ENCODE data around the gene HOXA10.
A peak's percentile ranks its signal among the peaks of the same experiment; 100 is the strongest.

HOXA10 gene

DNA sequence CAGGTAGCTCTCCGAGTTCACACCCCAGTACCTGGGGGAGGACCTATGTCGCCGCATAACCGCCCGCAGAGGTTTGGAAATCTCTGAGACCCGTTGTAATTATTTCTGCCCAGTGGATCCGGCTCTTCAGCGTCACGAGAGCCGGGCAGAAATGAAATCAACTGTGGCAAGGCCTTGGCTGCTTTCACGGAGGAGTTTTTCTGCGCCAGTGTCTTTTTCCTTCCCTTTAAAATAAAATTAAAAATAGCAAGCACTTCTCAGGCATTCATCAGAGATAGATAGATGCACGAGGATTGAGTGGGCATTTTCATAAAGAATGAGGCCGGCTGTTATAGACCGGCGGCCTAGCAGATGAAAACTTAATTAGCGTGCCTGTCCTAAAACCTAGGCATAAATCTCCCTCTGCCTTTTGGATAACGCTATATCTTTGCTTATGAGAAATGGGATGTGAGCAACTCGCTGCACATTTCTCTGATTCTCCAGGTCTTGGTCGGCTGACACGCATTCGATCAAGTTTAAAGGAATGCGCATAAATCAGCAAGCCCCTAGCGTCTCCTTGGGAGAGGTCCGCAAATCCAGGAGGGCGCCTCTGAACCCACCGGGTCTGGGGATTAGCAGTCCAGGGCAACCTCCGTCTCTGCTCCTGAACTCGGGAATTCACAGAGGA is 19.3 kb upstream of the HOXA10 start:
- peak overlapping the region in 6 of 7 experiments; percentile 14 to 33 (median 19) for H3K4me3 ChIP-seq
- H3K27ac ChIP-seq = peak overlapping the region in 5 of 21 experiments; percentile 47 to 78 (median 67)

GRCh38 chr7:27192546-27193334 is 18.6 kb upstream of the HOXA10 start:
- Histone ChIP-seq H3K4me3 (peak overlapping the region; percentile 14 to 33 (median 20)), H3K27ac (peak overlapping the region in 6 of 21 experiments; percentile 32 to 78 (median 67))

DNA sequence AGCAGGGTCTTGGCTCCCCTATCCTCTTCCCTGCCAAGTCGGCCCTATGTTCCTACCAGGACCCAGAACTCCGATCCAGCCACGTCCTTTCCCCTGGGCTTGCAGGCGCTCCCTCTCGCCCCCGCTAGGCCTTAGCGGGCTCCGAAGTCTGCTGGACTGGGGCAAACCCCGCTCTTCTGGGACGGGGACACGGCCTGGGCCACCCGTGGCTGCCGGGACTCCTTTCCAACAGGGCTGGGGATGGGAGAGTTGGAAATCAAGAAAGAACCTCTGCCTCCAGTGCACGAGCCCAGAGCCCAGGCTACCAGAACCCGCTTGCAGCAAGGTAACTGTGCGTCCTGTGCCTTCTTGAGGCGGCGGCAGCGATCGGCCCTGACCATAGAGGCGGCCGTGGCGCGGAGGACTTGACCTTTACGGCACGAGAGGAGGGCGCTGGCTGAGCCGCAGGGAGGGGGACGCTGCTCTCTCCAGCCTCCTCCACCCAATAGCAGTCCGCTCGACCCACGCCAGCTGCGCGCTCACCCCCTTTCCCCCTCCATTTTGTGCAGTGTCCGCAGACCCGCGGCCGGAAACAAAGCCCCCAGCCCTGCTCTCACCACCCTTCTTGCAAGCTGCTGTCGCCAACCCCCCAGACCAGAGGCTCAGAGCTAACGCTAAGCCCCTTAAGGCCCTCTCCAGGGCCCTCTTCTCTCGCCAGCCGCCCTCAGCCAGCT is 17.9 kb upstream of the HOXA10 start:
- H3K27ac ChIP-seq = peak overlapping the region in 4 of 21 experiments; percentile 67 to 78 (median 70)
- peak overlapping the region in 4 of 7 experiments; percentile 18 to 33 (median 25) for H3K4me3 ChIP-seq

DNA sequence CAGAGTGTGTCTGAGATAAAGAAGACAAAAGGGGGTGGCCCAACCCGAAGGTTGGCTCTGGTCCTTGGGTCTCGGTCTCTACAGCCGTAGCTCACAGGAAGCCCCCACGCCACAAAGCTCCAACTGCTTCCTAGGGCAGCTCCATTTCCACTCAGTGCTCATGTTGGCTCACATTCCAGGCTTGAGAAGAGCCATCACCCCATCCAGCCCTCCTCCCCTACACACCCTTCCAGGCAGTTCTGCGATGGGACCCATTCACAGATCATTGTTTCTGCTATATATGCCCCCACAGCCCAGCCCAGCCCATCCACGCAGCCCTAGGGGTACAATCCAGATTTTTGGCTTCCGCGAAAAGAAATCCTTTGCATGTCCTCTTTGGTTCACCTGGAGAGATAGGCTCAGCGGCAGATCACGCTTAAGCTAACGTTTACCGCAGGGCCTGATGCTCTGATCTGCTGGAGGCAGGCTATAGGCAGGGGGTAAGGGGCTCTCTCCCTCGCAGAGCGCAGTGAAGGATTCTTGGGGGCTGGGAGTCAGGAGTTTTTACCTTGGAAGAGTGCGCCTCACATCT is 17.1 kb upstream of the HOXA10 start:
- Histone ChIP-seq H3K27ac (peak overlapping the region in 3 of 21 experiments; percentile 67 to 78 (median 72)), H3K4me3 (no peak overlapping the region)

GRCh38 chr7:27189997-27190748 is 16.1 kb upstream of the HOXA10 start:
- H3K27ac ChIP-seq = peak overlapping the region in 2 of 21 experiments; percentile 2 to 64

DNA sequence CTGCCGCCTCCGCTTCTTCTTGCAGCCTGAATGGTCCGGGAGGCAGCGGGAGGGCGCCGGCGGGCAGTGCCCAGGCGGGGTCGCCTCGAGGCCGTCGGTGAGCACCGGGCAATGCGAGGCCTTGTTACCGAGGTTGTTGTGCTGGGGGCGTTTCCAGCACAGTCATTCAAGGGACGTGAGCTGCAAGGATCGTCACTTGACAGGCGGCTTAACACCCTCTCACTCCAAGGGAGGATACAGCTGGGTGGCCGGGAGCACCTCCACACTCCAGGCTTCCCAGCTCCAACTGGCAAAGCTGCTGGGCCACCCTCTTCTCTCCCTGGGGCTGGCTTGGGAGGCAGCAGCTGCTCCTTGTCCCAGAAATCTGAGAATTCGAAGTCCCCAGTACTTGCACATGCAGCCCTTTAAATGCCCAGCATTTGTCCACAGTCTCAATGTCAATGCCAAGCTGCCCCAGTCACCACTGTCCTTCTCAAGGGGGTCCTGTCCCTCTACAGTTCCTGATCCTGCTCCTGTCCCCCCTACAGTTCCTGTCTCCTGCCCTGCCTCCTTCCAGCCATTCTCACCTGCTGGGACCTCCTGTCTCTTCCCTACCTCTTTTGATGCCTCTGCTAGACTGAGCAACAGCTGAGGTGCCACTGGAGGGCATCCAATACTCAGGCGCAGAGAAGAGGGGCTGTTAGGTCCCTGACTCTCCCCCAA is 15.3 kb upstream of the HOXA10 start:
- Histone ChIP-seq H3K27ac (peak overlapping the region in 5 of 21 experiments; percentile 51 to 78 (median 67)), H3K4me3 (peak overlapping the region in 1 of 7 experiments; percentile 15)

More at GRCh38 chr7:27189997-27190748, 16.1 kb upstream of the HOXA10 start:
- H3K4me3 ChIP-seq = no peak overlapping the region

GRCh38 chr7:27188386-27189294 is 14.5 kb upstream of the HOXA10 start:
- Histone ChIP-seq H3K27ac (peak overlapping the region in 6 of 21 experiments; percentile 3 to 78 (median 66)), H3K4me3 (peak overlapping the region in 5 of 7 experiments; percentile 1 to 15 (median 6))

DNA sequence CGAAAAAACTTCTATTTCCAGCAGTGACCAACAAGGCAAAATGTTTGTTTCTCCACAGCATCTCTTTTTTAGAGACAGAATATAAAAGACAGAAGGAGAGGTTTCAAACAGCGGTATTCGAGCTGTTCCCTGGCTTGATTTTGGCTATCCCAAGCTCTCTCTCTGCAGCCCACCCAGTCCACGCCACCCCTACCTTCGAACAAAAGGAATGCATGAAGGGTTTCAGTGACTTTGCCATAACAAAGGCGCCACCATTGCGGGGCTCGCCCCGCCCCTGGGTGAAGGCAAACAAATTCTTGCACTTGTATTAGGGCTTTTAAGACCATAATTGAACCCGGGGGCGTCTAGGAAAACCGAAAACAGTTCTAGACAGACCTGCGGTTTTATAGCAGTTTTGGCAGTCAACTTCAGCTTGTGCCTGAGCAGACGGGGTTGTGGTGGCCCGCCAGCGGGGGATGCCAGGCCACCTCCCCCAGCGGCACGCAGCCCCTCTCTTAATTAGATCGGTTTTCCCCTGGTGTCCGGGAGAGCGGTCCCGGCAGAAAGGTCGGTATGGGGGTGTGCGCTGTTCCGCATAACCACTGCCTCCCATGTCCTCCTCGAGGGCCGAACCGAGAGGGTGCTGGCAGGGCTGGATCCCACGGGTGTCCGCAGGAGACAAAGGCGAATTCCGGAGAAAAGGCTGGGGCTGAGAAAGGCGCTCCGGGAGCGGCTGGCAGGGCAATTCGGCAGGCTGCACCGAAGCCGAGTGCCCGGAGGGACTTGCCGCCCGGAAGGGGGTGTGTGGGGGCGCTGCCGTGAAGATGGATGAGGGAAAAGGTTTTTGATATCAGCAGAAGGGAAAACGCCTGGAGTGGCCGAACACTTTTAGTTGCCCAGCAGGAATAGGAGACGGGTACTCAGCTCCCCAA is 13.6 kb upstream of the HOXA10 start:
- Histone ChIP-seq H3K4me3 (peak overlapping the region in 4 of 7 experiments; percentile 3 to 15 (median 8)), H3K27ac (peak overlapping the region in 6 of 21 experiments; percentile 3 to 78 (median 66))

- H3K27ac ChIP-seq = peak overlapping the region in 5 of 21 experiments; percentile 25 to 81 (median 74)
- no peak overlapping the region for H3K4me3 ChIP-seq
These were observed 12.8 kb upstream of the HOXA10 start for GRCh38 chr7:27186668-27187474.

DNA sequence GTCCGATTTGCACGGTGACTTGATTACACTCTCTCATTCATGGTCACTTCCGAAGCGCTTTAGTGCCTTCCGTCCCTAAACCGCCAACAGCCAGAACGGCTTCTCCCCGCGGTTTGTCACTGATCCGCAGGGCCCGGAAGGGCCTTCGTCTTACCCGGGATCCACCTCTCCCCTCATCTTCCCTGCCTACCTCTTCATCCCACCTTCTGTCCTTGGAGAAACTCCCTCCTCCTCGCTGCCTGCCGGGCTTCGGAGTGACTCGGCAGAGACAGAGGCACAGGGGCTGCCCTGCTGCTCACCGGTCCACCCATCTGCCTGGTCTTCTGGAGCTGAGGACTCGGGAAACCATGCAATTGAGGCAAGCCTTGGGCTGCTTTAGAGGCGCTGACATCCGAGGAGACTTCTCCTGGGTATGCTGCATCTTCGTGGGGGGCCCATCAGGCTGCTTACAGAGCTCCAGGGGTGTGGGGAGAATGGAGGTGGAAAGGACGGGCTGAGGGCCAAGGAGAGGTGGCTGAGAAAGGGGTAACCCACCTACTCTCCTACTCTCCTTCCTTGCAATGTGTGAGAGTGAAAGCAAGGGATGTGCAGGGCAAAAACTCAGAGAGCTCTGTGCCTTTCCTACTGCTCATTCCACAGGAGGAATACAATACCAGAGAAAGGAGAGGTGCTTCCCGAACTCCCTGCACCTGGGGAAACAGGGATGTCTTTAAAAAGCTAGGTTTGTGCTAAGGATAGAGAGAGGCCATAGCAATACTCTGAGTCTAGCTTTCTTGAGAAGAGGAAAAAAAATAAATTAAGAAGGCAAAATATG is 11.9 kb upstream of the HOXA10 start:
- peak overlapping the region in 7 of 21 experiments; percentile 34 to 81 (median 75) for H3K27ac ChIP-seq
- H3K4me3 ChIP-seq = peak overlapping the region in 2 of 7 experiments; percentile 43 to 48

DNA sequence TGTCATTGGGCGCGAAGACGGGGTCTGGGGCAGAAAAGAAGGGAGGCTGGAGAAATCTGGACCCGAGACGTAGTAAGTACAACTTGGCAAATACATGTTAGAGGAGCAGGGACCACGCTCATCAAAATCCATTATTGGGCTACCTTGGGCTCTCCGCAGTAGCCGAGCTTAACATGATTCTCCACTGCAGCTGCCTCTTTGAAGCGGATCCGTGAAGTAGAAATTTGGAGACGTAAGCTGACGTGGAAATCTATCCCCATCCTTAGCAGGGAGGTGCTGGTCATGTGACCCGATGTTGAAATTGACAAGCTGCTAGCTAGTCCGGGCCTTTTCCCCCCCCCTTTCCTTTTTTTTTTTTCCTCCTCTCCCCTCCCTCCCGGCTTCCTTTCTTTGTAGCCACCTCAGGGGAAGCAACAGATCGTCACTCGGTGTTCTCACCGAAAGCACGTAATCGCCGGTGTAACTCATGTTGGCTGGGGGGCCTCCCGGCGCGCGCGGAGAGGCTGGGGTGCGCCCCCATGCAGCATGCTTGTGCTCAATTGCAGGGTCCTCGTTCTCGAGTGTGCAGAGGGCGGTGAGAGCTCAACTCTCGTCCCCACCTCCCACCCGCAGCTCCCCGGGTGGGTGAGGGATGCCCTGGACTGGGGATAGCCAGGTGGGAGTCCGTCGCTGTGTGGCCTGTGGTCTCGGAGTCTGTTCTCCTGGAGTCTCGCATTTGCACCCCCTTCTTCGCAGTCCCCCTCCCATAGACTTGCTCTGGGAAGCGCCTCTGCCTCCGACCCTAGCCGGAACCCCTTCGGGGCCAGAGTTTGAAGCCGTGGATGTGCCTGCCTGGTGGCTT is 11.1 kb upstream of the HOXA10 start, which contains the start of gene HOXA11:
TSS of gene HOXA11 (minus strand) at position 220 of the 841 bp plus-strand sequence. CDS start at position 132, 88 bp downstream.
- Histone ChIP-seq H3K4me3 (peak within 1 kb of the TSS; percentile 16 to 48 (median 41)), H3K27ac (peak within 1 kb of the TSS in 10 of 21 experiments; percentile 21 to 81 (median 74))

DNA sequence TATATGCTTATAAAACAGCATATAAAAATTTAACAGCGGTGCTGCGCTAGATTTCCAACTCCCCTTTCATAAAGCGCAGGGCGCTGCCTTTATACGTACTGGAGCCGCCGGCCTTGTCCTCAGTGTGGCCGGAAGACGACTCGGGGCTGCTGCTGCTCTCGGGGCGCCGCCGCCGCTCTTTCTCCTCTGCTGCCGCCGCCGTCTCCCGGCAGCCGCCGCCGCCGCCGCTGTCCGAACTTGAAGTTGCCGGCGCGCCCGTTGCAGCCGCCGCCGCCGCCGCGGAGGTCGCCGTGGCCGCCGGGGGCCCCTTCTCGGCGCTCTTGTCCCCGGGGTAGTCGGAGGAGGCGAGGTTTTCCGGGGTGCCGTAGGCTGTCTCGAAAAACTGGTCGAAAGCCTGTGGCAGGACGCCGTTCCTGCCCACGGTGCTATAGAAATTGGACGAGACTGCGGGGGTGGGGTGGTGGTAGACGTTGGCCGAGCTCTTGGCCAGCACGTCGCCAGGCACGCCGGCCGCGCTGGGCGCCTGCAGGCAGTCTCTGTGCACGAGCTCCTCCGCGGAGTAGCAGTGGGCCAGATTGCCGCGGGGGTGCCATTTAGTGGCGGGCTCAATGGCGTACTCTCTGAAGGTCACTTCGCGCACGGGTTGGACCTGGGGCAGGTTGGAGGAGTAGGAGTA is 10.4 kb upstream of the HOXA10 start:
- peak overlapping the region; percentile 16 to 48 (median 41) for H3K4me3 ChIP-seq

More for the DNA sequence above, 10.4 kb upstream of the HOXA10 start:
- peak overlapping the region in 10 of 21 experiments; percentile 21 to 81 (median 74) for H3K27ac ChIP-seq
